ENCODE results near the gene VRK1.

DNA sequence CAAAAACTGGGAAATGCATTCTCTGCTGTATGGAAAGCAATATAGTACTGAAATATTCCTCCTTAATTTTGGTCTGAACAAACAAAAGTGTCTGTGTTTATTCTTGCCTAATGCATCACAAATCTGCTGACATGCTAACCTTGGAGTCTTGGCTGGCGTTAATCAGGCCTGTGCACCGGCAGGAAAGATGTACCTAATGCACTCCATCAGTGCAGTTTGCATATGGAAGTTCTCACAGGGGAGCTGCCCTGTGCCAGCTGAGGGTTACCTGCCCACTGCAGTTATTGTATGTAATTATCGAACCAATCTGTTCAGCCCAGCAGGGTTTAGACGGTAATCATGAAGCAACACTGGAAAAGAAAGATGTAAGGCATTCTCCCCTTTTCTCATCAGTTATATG is 76.9 kb downstream of the VRK1 start:
- TF ChIP-seq, protein P1, sequence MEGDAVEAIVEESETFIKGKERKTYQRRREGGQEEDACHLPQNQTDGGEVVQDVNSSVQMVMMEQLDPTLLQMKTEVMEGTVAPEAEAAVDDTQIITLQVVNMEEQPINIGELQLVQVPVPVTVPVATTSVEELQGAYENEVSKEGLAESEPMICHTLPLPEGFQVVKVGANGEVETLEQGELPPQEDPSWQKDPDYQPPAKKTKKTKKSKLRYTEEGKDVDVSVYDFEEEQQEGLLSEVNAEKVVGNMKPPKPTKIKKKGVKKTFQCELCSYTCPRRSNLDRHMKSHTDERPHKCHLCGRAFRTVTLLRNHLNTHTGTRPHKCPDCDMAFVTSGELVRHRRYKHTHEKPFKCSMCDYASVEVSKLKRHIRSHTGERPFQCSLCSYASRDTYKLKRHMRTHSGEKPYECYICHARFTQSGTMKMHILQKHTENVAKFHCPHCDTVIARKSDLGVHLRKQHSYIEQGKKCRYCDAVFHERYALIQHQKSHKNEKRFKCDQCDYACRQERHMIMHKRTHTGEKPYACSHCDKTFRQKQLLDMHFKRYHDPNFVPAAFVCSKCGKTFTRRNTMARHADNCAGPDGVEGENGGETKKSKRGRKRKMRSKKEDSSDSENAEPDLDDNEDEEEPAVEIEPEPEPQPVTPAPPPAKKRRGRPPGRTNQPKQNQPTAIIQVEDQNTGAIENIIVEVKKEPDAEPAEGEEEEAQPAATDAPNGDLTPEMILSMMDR (IDR thresholded peaks at IDR 0.05), result no peak
- TF ChIP-seq EP300 (IDR thresholded peaks at IDR 0.05; ENCODE audit: low read depth), result no peak

Data from transverse colon (tissue), 3 donors.